ENCODE results near the gene INPP5D.
A peak's percentile ranks its signal among the peaks of the same experiment; 100 is the strongest.

INPP5D gene

GRCh38 chr2:233105156-233105895, 45.2 kb downstream of the INPP5D start:
- DNase-seq (ENCODE audit: low spot score), result no peak
- in situ Hi-C loops (cut with MboI; ENCODE audit: low sequenced_read_pairs, unreplicated experiment), result no loop called here
- no peak for TF ChIP-seq CTCF (IDR thresholded peaks at IDR 0.05; ENCODE audit: borderline replicate concordance, control extremely low read depth, extremely low read depth, insufficient read depth, missing control alignments)

- TF ChIP-seq CTCF (IDR thresholded peaks at IDR 0.05; ENCODE audit: borderline replicate concordance, control extremely low read depth, extremely low read depth, insufficient read depth, missing control alignments), result no peak
- no peak for DNase-seq (ENCODE audit: low spot score)
- in situ Hi-C loops (cut with MboI; ENCODE audit: low sequenced_read_pairs, unreplicated experiment), result no loop called here
These were observed 45.8 kb downstream of the INPP5D start for GRCh38 chr2:233105930-233106329.

GRCh38 chr2:233107011-233107410, 46.9 kb downstream of the INPP5D start:
- DNase-seq (ENCODE audit: low spot score), result no peak
- in situ Hi-C loops (cut with MboI; ENCODE audit: low sequenced_read_pairs, unreplicated experiment), result no loop called here
- TF ChIP-seq CTCF (IDR thresholded peaks at IDR 0.05; ENCODE audit: borderline replicate concordance, control extremely low read depth, extremely low read depth, insufficient read depth, missing control alignments), result no peak

GRCh38 chr2:233107831-233108300, 47.7 kb downstream of the INPP5D start:
- DNase-seq (ENCODE audit: low spot score), result no peak
- in situ Hi-C loops (cut with MboI; ENCODE audit: low sequenced_read_pairs, unreplicated experiment), result no loop called here
- no peak for TF ChIP-seq CTCF (IDR thresholded peaks at IDR 0.05; ENCODE audit: borderline replicate concordance, control extremely low read depth, extremely low read depth, insufficient read depth, missing control alignments)

GRCh38 chr2:233108611-233109490, 48.7 kb downstream of the INPP5D start:
- DNase-seq (ENCODE audit: low spot score), result peak; percentile 63
- no peak for TF ChIP-seq CTCF (IDR thresholded peaks at IDR 0.05; ENCODE audit: borderline replicate concordance, control extremely low read depth, extremely low read depth, insufficient read depth, missing control alignments)
- in situ Hi-C loops (cut with MboI; ENCODE audit: low sequenced_read_pairs, unreplicated experiment), result no loop called here

- DNase-seq (ENCODE audit: low spot score), result no peak
- TF ChIP-seq CTCF (IDR thresholded peaks at IDR 0.05; ENCODE audit: borderline replicate concordance, control extremely low read depth, extremely low read depth, insufficient read depth, missing control alignments), result no peak
- in situ Hi-C loops (cut with MboI; ENCODE audit: low sequenced_read_pairs, unreplicated experiment), result no loop called here
These were observed 51.3 kb downstream of the INPP5D start for GRCh38 chr2:233111427-233111826.

All from GM13976 (cell line).